Gastrocnemius medialis (tissue), 4 donors: ENCODE results near the gene CHRNE.

ENCODE experiments used
- POLR2A ChIP-seq, 2 donors: fragments of 450-650 bp; IDR thresholded peaks; one replicate each; pipeline ENCODE4 v1.6.1; 2017; ENCODE audit warnings: antibody characterized with exemption in 2 of 2, mild to moderate bottlenecking in 2 of 2, moderate library complexity in 2 of 2
- TF ChIP-seq, protein P1 (sequence below), 5 experiments: fragments of 450-650 bp in 3 of 5; fragments of 200-600 bp in 2 of 5; sonication (generic) in 2 of 5; IDR thresholded peaks in 4 of 5; conservative IDR thresholded peaks in 1 of 5; 1 replicate in 4 of 5; 2 replicates in 1 of 5; pipeline ENCODE4 v1.5.1; 2016 to 2019; ENCODE audit warnings: antibody characterized with exemption in 5 of 5, mild to moderate bottlenecking in 3 of 5, moderate library complexity in 3 of 5

DNA sequence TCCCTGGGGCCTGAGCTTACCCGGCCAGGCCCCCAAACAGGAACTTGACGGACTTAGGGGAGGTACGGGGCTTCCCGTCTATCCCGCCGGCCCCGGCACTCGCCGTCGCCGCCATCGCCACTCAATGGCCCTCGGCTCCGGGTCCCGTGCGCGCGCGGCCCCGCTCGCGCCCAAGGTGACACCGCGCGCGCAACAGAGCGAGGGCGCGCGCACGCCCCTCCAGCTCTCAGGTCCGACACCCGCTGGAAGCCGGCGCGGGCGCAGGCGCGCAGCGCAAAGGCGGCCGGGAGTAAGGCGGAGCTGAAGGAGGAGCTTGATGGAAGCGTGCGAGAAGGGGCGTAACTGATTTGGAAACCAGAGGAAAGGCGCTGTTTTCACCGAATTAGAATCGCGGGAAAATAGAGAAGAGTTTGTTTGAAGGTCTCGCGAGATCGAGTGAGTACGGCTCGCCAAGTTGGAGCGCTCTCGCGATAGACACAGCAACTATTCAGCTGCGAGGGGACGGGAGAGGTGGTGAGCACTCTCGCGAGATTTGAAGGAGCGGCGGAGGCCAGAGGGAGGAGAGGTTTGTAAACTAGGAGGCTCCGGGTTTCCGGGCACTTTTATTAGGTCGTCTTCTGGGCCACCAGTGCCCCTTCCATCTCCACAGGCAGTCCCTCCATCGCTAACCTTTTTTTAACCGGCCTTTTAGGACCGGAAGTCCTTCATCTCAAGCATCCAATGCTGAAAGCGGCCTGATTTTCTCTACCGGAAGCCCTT, 37.1 kb upstream of the CHRNE start, which contains the start of the genes RNF167 and SLC25A11:
- peak; percentile 83 to 89 for TF ChIP-seq POLR2A (IDR thresholded peaks at IDR 0.05)
- TF ChIP-seq, protein P1, sequence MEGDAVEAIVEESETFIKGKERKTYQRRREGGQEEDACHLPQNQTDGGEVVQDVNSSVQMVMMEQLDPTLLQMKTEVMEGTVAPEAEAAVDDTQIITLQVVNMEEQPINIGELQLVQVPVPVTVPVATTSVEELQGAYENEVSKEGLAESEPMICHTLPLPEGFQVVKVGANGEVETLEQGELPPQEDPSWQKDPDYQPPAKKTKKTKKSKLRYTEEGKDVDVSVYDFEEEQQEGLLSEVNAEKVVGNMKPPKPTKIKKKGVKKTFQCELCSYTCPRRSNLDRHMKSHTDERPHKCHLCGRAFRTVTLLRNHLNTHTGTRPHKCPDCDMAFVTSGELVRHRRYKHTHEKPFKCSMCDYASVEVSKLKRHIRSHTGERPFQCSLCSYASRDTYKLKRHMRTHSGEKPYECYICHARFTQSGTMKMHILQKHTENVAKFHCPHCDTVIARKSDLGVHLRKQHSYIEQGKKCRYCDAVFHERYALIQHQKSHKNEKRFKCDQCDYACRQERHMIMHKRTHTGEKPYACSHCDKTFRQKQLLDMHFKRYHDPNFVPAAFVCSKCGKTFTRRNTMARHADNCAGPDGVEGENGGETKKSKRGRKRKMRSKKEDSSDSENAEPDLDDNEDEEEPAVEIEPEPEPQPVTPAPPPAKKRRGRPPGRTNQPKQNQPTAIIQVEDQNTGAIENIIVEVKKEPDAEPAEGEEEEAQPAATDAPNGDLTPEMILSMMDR (IDR thresholded peaks at IDR 0.05 in 4 of 5, conservative IDR thresholded peaks at IDR 0.05 in 1 of 5): peak in 1 of 5 experiments; percentile 30
